ENCODE data around the gene CLIC3.

DNA sequence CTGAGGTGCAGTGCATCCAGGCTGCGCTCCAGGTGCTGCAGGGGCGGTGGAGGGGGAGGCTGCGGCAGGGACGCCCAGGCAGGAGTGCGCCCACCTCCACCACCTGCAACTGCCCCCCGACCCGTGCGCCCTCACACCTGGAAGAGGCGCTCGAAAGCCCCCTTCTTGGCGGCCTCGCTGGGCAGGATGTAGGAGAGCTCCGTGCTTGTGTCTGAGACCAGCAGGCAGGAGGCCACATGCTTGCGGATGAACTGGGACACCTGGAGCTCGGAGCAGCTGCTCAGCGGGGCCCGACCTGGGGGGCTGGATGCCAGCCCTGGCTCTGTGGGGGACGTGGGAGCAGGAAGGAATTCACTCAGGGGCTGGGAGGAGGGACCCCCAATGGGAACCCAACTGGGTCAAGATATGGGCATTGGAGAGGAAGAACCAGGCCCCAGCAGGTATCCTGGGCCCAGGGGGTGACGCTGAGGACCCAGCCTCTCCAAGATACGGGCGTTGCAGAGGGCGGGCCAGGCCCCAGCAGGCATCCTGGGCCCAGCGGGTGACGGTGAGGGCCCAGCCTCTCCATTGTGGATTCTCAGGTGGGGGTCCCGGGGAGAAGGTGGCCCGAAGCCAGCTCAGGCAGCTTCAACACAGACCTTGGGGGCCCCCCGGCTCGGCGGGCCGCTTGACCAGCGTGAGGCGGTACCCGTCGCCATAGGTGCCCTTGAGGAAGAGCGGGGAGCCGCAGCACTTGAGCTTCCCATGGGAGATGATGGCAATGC is 18.6 kb upstream of the CLIC3 start:
- TF ChIP-seq, protein P1, sequence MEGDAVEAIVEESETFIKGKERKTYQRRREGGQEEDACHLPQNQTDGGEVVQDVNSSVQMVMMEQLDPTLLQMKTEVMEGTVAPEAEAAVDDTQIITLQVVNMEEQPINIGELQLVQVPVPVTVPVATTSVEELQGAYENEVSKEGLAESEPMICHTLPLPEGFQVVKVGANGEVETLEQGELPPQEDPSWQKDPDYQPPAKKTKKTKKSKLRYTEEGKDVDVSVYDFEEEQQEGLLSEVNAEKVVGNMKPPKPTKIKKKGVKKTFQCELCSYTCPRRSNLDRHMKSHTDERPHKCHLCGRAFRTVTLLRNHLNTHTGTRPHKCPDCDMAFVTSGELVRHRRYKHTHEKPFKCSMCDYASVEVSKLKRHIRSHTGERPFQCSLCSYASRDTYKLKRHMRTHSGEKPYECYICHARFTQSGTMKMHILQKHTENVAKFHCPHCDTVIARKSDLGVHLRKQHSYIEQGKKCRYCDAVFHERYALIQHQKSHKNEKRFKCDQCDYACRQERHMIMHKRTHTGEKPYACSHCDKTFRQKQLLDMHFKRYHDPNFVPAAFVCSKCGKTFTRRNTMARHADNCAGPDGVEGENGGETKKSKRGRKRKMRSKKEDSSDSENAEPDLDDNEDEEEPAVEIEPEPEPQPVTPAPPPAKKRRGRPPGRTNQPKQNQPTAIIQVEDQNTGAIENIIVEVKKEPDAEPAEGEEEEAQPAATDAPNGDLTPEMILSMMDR (IDR thresholded peaks at IDR 0.05; ENCODE audit: insufficient read depth, low read depth, low read length): no peak
- no peak for TF ChIP-seq EZH2 (IDR thresholded peaks at IDR 0.05; ENCODE audit: insufficient read depth, low read length)
